Measurements from ENCODE around the gene OSTF1.

DNA sequence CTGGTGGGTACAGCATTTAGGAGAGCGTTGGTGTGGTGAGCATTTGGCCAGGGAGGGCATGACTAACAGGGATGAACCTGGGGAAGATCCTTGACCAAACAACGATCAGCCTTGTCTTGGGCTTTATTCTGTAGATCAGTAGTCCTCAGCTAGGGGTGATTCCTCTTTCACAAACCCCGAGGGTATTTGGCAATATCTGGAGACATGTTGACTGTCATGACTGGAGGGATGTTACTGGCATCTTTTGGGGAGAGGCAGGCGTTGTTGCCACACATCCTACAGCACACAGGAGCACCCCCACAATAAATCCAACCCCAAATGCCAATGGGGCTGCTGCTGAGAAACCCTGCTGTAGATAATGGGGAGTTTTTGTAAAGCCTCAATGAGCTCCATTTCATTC, 43.9 kb downstream of the OSTF1 start:
- TF ChIP-seq YY1 (IDR thresholded peaks at IDR 0.05; ENCODE audit: insufficient read depth, insufficient read length) (no peak), ZNF274 (IDR thresholded peaks at IDR 0.05; ENCODE audit: low read depth, low read length) (no peak)
